ENCODE measurements around the gene SDC1. TPM values are rescaled to one million over a fixed set of nuclear protein-coding genes. Genes with fewer than 3 reads are reported as not detected.
A peak's percentile ranks its signal among the peaks of the same experiment; 100 is the strongest.

The SDC1 gene
- total and polyA plus RNA-seq, 9 donors = 0.62 to 9.1 (median 3.8) TPM

DNA sequence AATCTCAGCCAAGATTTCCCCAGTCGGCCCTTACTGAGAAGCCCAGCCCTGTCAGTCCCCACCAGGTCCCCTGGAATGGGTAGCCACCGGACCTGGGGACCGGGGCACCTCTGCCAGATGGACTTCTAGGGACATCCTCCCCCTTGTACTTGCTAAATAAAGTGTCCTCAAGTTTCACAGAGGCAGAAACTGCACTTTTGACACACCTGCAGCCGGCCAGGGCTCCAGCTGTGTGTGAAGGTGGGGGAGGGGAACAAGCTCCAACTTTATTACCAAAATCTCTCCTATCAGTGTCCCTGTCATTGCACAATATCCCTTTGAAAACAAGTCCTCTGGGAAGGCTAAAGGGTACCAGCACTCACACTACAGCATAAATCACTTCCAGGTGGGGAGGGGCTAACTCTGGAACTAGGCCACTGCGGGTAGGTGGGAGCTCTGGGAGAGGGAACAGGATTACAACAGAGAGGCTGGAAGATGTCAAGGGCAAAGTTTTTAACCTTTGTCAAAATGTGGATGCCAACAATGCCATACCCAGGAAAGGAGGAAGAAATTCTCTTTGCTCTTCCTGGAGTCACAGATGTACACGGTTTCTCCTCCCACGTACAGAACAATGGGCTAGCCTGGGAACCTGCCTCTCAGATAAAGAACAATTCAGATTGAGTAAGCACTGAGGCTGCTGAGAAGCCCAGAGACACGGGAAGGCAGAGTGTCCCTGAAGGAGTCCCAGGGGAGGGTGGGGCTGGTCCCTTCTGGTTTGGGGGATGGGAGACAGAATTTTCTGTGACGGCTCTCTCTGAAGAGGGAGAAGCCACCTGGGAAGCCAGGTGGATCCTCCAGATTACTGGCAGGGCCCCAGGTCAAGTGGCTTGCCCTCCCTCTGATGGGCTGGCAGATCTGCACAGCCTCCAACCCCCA, 11.0 kb downstream of the SDC1 start:
- Histone ChIP-seq H3K27ac (peak overlapping the region in 1 of 2 donors; percentile 72), H3K9me3 (no peaks in the 10 kb centered on the region), H3K4me3 (no peak overlapping the region), H3K27me3 (no peaks in the 10 kb centered on the region), H3K36me3 (no peaks in the 10 kb centered on the region), H3K4me1 (ENCODE audit: insufficient read depth) (peaks cover 11% of the 10 kb centered on the region)
- WGBS, 3 donors = 78 to 83% (median 82%) methylated on average over 9 of the region's 9 CpGs
- intact Hi-C loops (cut with DNase I) = no loop called here
- TF ChIP-seq EP300 (IDR thresholded peaks at IDR 0.05) (no peak), POLR2A (IDR thresholded peaks at IDR 0.05) (no peak)
- TF ChIP-seq, protein P1, sequence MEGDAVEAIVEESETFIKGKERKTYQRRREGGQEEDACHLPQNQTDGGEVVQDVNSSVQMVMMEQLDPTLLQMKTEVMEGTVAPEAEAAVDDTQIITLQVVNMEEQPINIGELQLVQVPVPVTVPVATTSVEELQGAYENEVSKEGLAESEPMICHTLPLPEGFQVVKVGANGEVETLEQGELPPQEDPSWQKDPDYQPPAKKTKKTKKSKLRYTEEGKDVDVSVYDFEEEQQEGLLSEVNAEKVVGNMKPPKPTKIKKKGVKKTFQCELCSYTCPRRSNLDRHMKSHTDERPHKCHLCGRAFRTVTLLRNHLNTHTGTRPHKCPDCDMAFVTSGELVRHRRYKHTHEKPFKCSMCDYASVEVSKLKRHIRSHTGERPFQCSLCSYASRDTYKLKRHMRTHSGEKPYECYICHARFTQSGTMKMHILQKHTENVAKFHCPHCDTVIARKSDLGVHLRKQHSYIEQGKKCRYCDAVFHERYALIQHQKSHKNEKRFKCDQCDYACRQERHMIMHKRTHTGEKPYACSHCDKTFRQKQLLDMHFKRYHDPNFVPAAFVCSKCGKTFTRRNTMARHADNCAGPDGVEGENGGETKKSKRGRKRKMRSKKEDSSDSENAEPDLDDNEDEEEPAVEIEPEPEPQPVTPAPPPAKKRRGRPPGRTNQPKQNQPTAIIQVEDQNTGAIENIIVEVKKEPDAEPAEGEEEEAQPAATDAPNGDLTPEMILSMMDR (IDR thresholded peaks at IDR 0.05) = no peak
- no peak for DNase-seq

DNA sequence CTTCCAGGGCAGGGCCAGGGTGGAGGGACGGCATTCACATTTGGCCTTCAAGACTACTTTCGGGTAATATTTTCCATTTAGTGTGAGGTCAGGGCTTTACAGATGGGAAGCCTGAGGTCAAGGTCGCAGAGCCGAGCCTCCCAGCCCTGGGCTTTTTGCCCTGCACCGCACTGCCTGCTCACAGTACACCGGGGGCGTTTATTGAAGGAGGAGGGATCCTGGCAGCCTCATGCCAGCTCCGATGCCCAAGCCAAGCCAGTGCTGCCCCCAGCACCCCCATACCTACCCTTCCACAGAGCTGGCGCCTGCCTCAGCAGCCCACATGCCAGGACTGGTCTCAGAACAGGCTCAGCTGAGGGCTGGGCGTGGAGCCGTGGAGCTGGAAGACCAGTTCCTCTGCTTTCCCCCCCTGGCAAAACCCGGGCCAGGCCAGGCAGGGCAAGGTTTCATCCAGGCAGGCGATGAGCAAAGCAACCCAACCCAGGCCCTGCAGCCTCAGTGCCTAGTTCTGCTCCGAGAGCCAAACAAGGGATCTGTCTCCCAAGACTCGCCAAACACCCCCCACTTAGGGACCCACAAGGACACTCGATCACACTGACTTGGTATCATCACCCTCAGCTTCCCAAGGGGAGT, 11.9 kb downstream of the SDC1 start:
- H3K27ac ChIP-seq = peak overlapping the region in 1 of 2 donors; percentile 72
- intact Hi-C loops (cut with DNase I) = no loop called here
- H3K4me1 ChIP-seq (ENCODE audit: insufficient read depth) = peaks cover 11% of the 10 kb centered on the region
- no peaks in the 10 kb centered on the region for H3K9me3 ChIP-seq
- H3K4me3 ChIP-seq = no peak overlapping the region
- DNase-seq = peak; percentile 55 to 85 (median 65)
- WGBS, 3 donors = 36 to 58% (median 36%) methylated on average over 12 to 16 of the region's 16 CpGs
- TF ChIP-seq EP300 (IDR thresholded peaks at IDR 0.05) = no peak
- H3K36me3 ChIP-seq = no peaks in the 10 kb centered on the region
- H3K27me3 ChIP-seq = no peaks in the 10 kb centered on the region

DNA sequence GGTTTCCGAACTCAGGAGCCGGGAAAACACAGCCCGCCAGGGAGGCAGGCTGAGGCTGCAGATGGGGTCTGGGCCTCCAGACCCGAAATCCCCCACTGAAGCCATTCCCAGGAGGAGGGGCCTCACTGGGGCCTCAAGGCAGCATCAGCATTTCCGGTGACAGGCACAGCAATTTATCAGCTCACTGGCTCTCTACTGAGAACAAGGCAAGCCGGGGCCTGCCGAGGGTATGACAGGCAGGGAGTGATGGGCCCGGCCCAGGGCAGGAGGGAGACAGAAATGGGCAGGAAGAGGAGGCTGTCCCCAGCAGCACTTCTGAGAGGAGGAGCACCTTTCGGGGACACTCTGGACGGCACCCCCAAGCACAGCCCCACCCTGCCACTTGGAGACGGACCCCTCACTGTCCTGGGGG, 12.5 kb downstream of the SDC1 start:
- no peak overlapping the region for H3K4me3 ChIP-seq
- DNase-seq = peak; percentile 38 to 62 (median 45)
- H3K4me1 ChIP-seq (ENCODE audit: insufficient read depth) = peaks cover 11% of the 10 kb centered on the region
- no peaks in the 10 kb centered on the region for H3K36me3 ChIP-seq
- no peaks in the 10 kb centered on the region for H3K27me3 ChIP-seq
- H3K9me3 ChIP-seq = no peaks in the 10 kb centered on the region
- intact Hi-C loops (cut with DNase I) = no loop called here
- 42 to 68% (median 59%) methylated on average over 11 of the region's 11 CpGs for WGBS, 3 donors
- peak overlapping the region in 1 of 2 donors; percentile 72 for H3K27ac ChIP-seq
- TF ChIP-seq POLR2A (IDR thresholded peaks at IDR 0.05) = no peak
- TF ChIP-seq, protein P1 (IDR thresholded peaks at IDR 0.05) = no peak
- TF ChIP-seq EP300 (IDR thresholded peaks at IDR 0.05) = no peak

DNA sequence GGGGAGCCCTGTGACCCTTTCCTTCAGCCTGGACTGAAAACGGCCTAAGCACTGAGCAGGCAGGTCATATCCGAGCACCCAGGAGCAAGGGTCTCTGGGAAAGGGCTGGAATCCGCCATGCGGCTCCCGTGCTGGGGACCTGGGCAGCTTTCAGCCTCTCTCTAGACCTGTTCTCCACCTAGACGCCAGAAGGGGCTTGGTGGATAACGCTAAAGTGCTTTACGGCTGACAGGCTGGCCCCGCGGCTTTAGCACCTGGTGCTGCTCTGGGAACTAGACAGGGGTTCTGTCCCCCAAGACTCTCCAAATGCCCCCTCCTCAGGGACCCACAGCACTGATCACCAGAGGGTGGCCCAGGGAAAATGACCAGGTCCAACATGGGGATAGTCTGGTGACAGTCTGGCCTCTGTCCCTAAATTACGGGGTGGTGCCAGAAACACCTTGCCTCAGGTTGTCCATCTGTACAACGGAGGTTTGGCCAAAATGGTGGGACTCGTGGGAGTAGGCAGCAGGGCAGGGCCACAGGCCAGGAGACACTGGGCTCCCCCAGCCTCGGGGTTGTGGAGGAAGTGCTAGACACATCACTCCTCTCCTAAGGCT, 13.0 kb downstream of the SDC1 start:
- WGBS, 3 donors = 83 to 90% (median 84%) methylated on average over 12 to 14 of the region's 14 CpGs
- no peaks in the 10 kb centered on the region for H3K27me3 ChIP-seq
- H3K4me3 ChIP-seq = no peak overlapping the region
- H3K4me1 ChIP-seq (ENCODE audit: insufficient read depth) = peaks cover 11% of the 10 kb centered on the region
- DNase-seq = peak in 1 of 5 donors; percentile 37
- TF ChIP-seq, protein P1 (IDR thresholded peaks at IDR 0.05) = no peak
- TF ChIP-seq EP300 (IDR thresholded peaks at IDR 0.05) = no peak
- no peak for TF ChIP-seq POLR2A (IDR thresholded peaks at IDR 0.05)
- no peaks in the 10 kb centered on the region for H3K36me3 ChIP-seq
- H3K27ac ChIP-seq = peak overlapping the region in 1 of 2 donors; percentile 72
- H3K9me3 ChIP-seq = no peaks in the 10 kb centered on the region
- intact Hi-C loops (cut with DNase I) = no loop called here

Measured in ovary (tissue), 9 donors.